IMR-90 (cell line): Measurements from ENCODE around the gene ADSS1. TPM values are rescaled to one million over a fixed set of nuclear protein-coding genes. Genes with fewer than 3 reads are reported as not detected.

ENCODE experiments used
- ATAC-seq: fragments of 200-7000 bp; cut with Tn5 transposase; 2 replicates; pipeline ENCODE4 v1.9.1; 2020; ENCODE audit warnings: low read depth, mild to moderate bottlenecking, moderate library complexity
- BruUV-seq: library from RNA; stranded (reverse); fragments of 400-500 nt; replicated peaks from 2 replicates; lab custom pipeline; 2021; lab: Mats Ljungman, UMichigan
- CTCF ChIA-PET: fragments of 300-600 bp; formaldehyde crosslinking; extraction: SDS; loops from one replicate; lab custom pipeline; 2021; ENCODE audit warnings: antibody characterized with exemption; lab: Yijun Ruan, JAX
- POLR2A ChIA-PET: fragments of 300-600 bp; sonication (Branson Sonifier 250); formaldehyde crosslinking; loops from one replicate; lab custom pipeline; 2022; ENCODE audit warnings: antibody characterized with exemption; ENCODE audit not compliant: unreplicated experiment; lab: Charles Lee
- DNase-seq: peaks from one replicate; pipeline ENCODE4 v3.0.0; 2013
- H2AFZ ChIP-seq: replicated peaks from 2 replicates; pipeline ENCODE3; 2013; ENCODE audit warnings: low read length, mild to moderate bottlenecking; ENCODE audit not compliant: poor library complexity
- H2AK5ac ChIP-seq: 2 replicates; pipeline ENCODE4 v1.6.1; 2013; ENCODE audit warnings: low read depth, low read length, inconsistent platforms
- H2AK9ac ChIP-seq: replicated peaks from 2 replicates; pipeline ENCODE3; 2013; ENCODE audit warnings: mild to moderate bottlenecking, low read depth, low read length, moderate library complexity; ENCODE audit not compliant: poor library complexity
- H2BK120ac ChIP-seq: 2 replicates; pipeline ENCODE4 v1.6.1; 2013; ENCODE audit warnings: low read depth, low read length, inconsistent platforms
- H2BK15ac ChIP-seq: 3 replicates; pipeline ENCODE4 v1.6.1; 2013; ENCODE audit warnings: low read depth, low read length, inconsistent platforms
- H2BK20ac ChIP-seq: 2 replicates; pipeline ENCODE4 v1.6.1; 2013; ENCODE audit warnings: low read depth, mild to moderate bottlenecking, inconsistent platforms, low read length, moderate library complexity
- H2BK5ac ChIP-seq: 2 replicates; pipeline ENCODE4 v1.6.1; 2013; ENCODE audit warnings: mild to moderate bottlenecking, low read depth, low read length, inconsistent platforms; ENCODE audit not compliant: poor library complexity, severe bottlenecking
- H3K14ac ChIP-seq: replicated peaks from 2 replicates; pipeline ENCODE4 v1.6.1; 2013; ENCODE audit warnings: low read depth, low read length, inconsistent platforms
- H3K18ac ChIP-seq: 2 replicates; pipeline ENCODE4 v1.6.1; 2013; ENCODE audit warnings: low read depth, low read length, control low read depth
- H3K23ac ChIP-seq: 2 replicates; pipeline ENCODE4 v1.6.1; 2013; ENCODE audit warnings: low read depth, low read length, inconsistent platforms
- H3K27ac ChIP-seq: 2 replicates; pipeline ENCODE4 v1.5.1; 2013; ENCODE audit warnings: mild to moderate bottlenecking, control low read depth, low read length; ENCODE audit not compliant: insufficient read depth
- H3K27me3 ChIP-seq: 2 replicates; pipeline ENCODE4 v1.6.1; 2013; ENCODE audit warnings: low read length; ENCODE audit not compliant: control insufficient read depth, insufficient read depth
- H3K36me3 ChIP-seq: 2 replicates; pipeline ENCODE4 v1.6.1; 2013; ENCODE audit warnings: low read length, mixed read lengths; ENCODE audit not compliant: control insufficient read depth, insufficient read depth
- H3K4ac ChIP-seq: 2 replicates; pipeline ENCODE4 v1.6.1; 2013; ENCODE audit warnings: low read depth, low read length, inconsistent platforms
- H3K4me1 ChIP-seq: 2 replicates; pipeline ENCODE4 v1.6.1; 2013; ENCODE audit warnings: low read length, mixed read lengths; ENCODE audit not compliant: control insufficient read depth, insufficient read depth
- H3K4me2 ChIP-seq: 2 replicates; pipeline ENCODE4 v1.6.1; 2013; ENCODE audit warnings: low read depth, mild to moderate bottlenecking, control low read depth, low read length, moderate library complexity
- H3K4me3 ChIP-seq: 2 replicates; pipeline ENCODE4 v1.5.1; 2013; ENCODE audit warnings: low read depth, mild to moderate bottlenecking, control low read depth, low read length, moderate library complexity; ENCODE audit not compliant: insufficient read depth
- H3K56ac ChIP-seq: 2 replicates; pipeline ENCODE4 v1.6.1; 2013; ENCODE audit warnings: low read length, inconsistent platforms; ENCODE audit not compliant: insufficient read depth; ENCODE audit errors: extremely low read depth
- H3K79me1 ChIP-seq, 2 experiments: 2 replicates each; pipeline ENCODE4 v1.6.1; 2013; ENCODE audit warnings: low read length in 2 of 2, inconsistent platforms in 1 of 2, low read depth in 1 of 2
- H3K9ac ChIP-seq: 2 replicates; pipeline ENCODE4 v1.6.1; 2013; ENCODE audit warnings: low read depth, low read length, control low read depth
- H3K9me1 ChIP-seq: 2 replicates; pipeline ENCODE4 v1.6.1; 2013; ENCODE audit warnings: low read length, inconsistent platforms; ENCODE audit not compliant: insufficient read depth
- H3K9me3 ChIP-seq: 2 replicates; pipeline ENCODE4 v1.6.1; 2013; ENCODE audit warnings: low read length; ENCODE audit not compliant: control insufficient read depth, insufficient read depth
- H4K20me1 ChIP-seq: 2 replicates; pipeline ENCODE4 v1.6.1; 2013; ENCODE audit warnings: low read length, inconsistent platforms; ENCODE audit not compliant: insufficient read depth
- H4K5ac ChIP-seq: 2 replicates; pipeline ENCODE4 v1.6.1; 2013; ENCODE audit warnings: mild to moderate bottlenecking, low read depth, low read length, control low read depth
- H4K8ac ChIP-seq, 2 experiments: 2 replicates each; pipeline ENCODE4 v1.6.1; 2013; ENCODE audit warnings: low read depth in 2 of 2, low read length in 2 of 2, control low read depth in 1 of 2, inconsistent platforms in 1 of 2
- H4K91ac ChIP-seq: 2 replicates; pipeline ENCODE4 v1.6.1; 2013; ENCODE audit warnings: low read depth, low read length, inconsistent platforms; ENCODE audit not compliant: insufficient read depth
- BHLHE40 ChIP-seq: fragments of 150-350 bp; IDR thresholded peaks from 2 replicates; pipeline ENCODE4 v1.6.1; 2016; ENCODE audit warnings: mild to moderate bottlenecking, low read depth, low read length
- CEBPB ChIP-seq: IDR thresholded peaks from 2 replicates; pipeline ENCODE4 v1.6.1; 2012; ENCODE audit warnings: low read depth, low read length, improper control_type of control experiment
- CHD1 ChIP-seq: IDR thresholded peaks from 2 replicates; pipeline ENCODE4 v1.6.1; 2012; ENCODE audit warnings: low read depth, low read length, improper control_type of control experiment
- CTCF ChIP-seq: conservative IDR thresholded peaks from 2 replicates; pipeline ENCODE4 v1.5.1; 2012; ENCODE audit warnings: mild to moderate bottlenecking, low read depth, low read length, improper control_type of control experiment
- ELK1 ChIP-seq: fragments of 150-350 bp; IDR thresholded peaks from 2 replicates; pipeline ENCODE4 v1.6.1; 2016; ENCODE audit warnings: low read depth, mild to moderate bottlenecking, low read length, moderate library complexity, borderline replicate concordance
- FOS ChIP-seq: fragments of 150-350 bp; IDR thresholded peaks from 2 replicates; pipeline ENCODE4 v1.6.1; 2016; ENCODE audit warnings: low read depth, low read length
- MAFK ChIP-seq: IDR thresholded peaks from 2 replicates; pipeline ENCODE4 v1.6.1; 2012; ENCODE audit warnings: low read depth, low read length, improper control_type of control experiment
- MAZ ChIP-seq: IDR thresholded peaks from 2 replicates; pipeline ENCODE4 v1.6.1; 2012; ENCODE audit warnings: low read depth, mild to moderate bottlenecking, low read length, improper control_type of control experiment, moderate library complexity, borderline replicate concordance
- MXI1 ChIP-seq: IDR thresholded peaks from 2 replicates; pipeline ENCODE4 v1.6.1; 2012; ENCODE audit warnings: low read depth, mild to moderate bottlenecking, low read length, moderate library complexity, borderline replicate concordance
- NFE2L2 ChIP-seq: fragments of 150-350 bp; IDR thresholded peaks from 2 replicates; pipeline ENCODE4 v1.6.1; 2016; ENCODE audit warnings: low read depth, mild to moderate bottlenecking, low read length
- POLR2A ChIP-seq: IDR thresholded peaks from 2 replicates; pipeline ENCODE4 v1.6.1; 2012; ENCODE audit warnings: mild to moderate bottlenecking, low read depth, low read length
- RAD21 ChIP-seq: IDR thresholded peaks from 2 replicates; pipeline ENCODE4 v1.6.1; 2012; ENCODE audit warnings: low read length, improper control_type of control experiment
- RCOR1 ChIP-seq: IDR thresholded peaks from 2 replicates; pipeline ENCODE4 v1.6.1; 2012; ENCODE audit warnings: mild to moderate bottlenecking, low read length, improper control_type of control experiment; ENCODE audit not compliant: insufficient replicate concordance
- RFX5 ChIP-seq: IDR thresholded peaks from 2 replicates; pipeline ENCODE4 v1.8.0; 2012; ENCODE audit warnings: low read depth, mild to moderate bottlenecking, low read length, moderate library complexity
- SMC3 ChIP-seq: fragments of 150-350 bp; IDR thresholded peaks from 2 replicates; pipeline ENCODE4 v1.6.1; 2016; ENCODE audit warnings: low read depth, mild to moderate bottlenecking, antibody characterized with exemption, low read length, moderate library complexity
- USF2 ChIP-seq: fragments of 150-350 bp; IDR thresholded peaks from 2 replicates; pipeline ENCODE4 v1.6.1; 2017; ENCODE audit warnings: mild to moderate bottlenecking, antibody characterized with exemption, low read length, low read depth
- WGBS, 2 experiments: methylation state at CpG; one replicate each; pipeline versions ENCODE4 v1.1.5 to v1.1.7; 2013; ENCODE audit warnings: missing lambda C conversion rate in 2 of 2; ENCODE audit not compliant: insufficient read length in 1 of 2; ENCODE audit errors: extremely low coverage in 2 of 2; 5-methylcytosine and 5-hydroxymethylcytosine counted together
- dilution Hi-C: fragments of 300-500 bp; cut with HindIII; formaldehyde crosslinking; loops from one replicate; pipeline ENCODE4 v1.14.3; 2018; ENCODE audit warnings: low sequenced_read_pairs; ENCODE audit not compliant: unreplicated experiment
- in situ Hi-C: fragments of 300-500 bp; cut with MboI; formaldehyde crosslinking; loops from 3 replicates; pipeline ENCODE4 v1.14.3; 2019; ENCODE audit warnings: low sequenced_read_pairs, inconsistent platforms, mixed read lengths
- intact Hi-C: fragments of 100-400 bp; cut with micrococcal nuclease; formaldehyde crosslinking; loops from 2 replicates; pipeline ENCODE4 v1.10.0; 2022
- polyA plus RNA-seq, 3 experiments: library from polyadenylated mRNA; depleted of rRNA; stranded (reverse); fragments of >200 nt; gene quantifications; 2 replicates each; pipeline ENCODE4 v1.2.3, GENCODE V29; 2012; ENCODE audit warnings: low replicate concordance in 1 of 3
- total RNA-seq: library from RNA; depleted of rRNA; stranded (reverse); fragments of >200 nt; gene quantifications from 2 replicates; pipeline ENCODE4 v1.2.3, GENCODE V29; 2012

The ADSS1 gene
- total and polyA plus RNA-seq, 2 of the 4 experiments (the other 2 are of a cell fraction) = 1.8 to 5.2 TPM

GRCh38 chr14:104757238-104757585 is 33.2 kb downstream of the ADSS1 start:
- H3K9me1 ChIP-seq = no peaks in the 10 kb centered on the region
- no peak overlapping the region for H2BK20ac ChIP-seq
- H3K27ac ChIP-seq = no peak overlapping the region
- no peak overlapping the region for H3K9ac ChIP-seq
- peaks cover 6% of the 10 kb centered on the region; the same call in 1 of the 2 replicates for H3K4me1 ChIP-seq
- H2AFZ ChIP-seq = no peak overlapping the region
- DNase-seq (no peak), ATAC-seq (no peak)
- no peak overlapping the region for H2BK15ac ChIP-seq
- H3K36me3 ChIP-seq = peaks cover 39% of the 10 kb centered on the region
- dilution Hi-C loops (no loop called here), in situ Hi-C loops (no loop called here), intact Hi-C loops (no loop called here)
- H3K4me2 ChIP-seq = no peak overlapping the region
- H3K4me3 ChIP-seq = no peak overlapping the region
- no peak overlapping the region for H4K5ac ChIP-seq
- peaks cover 8 to 63% of the 10 kb centered on the region in 2 experiments; a peak in 2 of 4 replicates for H3K79me1 ChIP-seq
- no TSS peak for BruUV-seq
- H4K91ac ChIP-seq = no peak overlapping the region
- H2AK9ac ChIP-seq = no peak overlapping the region
- H2BK5ac ChIP-seq = no peak overlapping the region
- TF ChIP-seq RAD21 (no peak), CEBPB (no peak), FOS (no peak), NFE2L2 (no peak), USF2 (no peak), BHLHE40 (no peak), RCOR1 (no peak), ELK1 (no peak), SMC3 (no peak), MAFK (no peak), MAZ (no peak), CHD1 (no peak), RFX5 (no peak), MXI1 (no peak), CTCF (no peak), POLR2A (no peak)
- H3K23ac ChIP-seq = no peak overlapping the region
- ChIA-PET CTCF (no interaction called here), POLR2A (no interaction called here)
- peaks cover 56% of the 10 kb centered on the region for H4K20me1 ChIP-seq
- H3K4ac ChIP-seq = no peak overlapping the region
- H3K56ac ChIP-seq = no peak overlapping the region
- H3K18ac ChIP-seq = no peak overlapping the region
- no peak overlapping the region for H2AK5ac ChIP-seq
- H3K27me3 ChIP-seq = no peaks in the 10 kb centered on the region
- WGBS, 2 experiments = 82% methylated on average over 2 of the region's 10 CpGs; no CpG with 5 or more reads in 1 of the 2 experiments
- no peak overlapping the region for H4K8ac ChIP-seq
- H3K14ac ChIP-seq = no peak overlapping the region
- H2BK120ac ChIP-seq = no peak overlapping the region
- H3K9me3 ChIP-seq = no peaks in the 10 kb centered on the region
